CD4-positive, alpha-beta T cell (primary cell): ENCODE results near the gene MAN1A1. TPM values are rescaled to one million over a fixed set of nuclear protein-coding genes. Genes with fewer than 3 reads are reported as not detected.
"Not testable (repeated sequence)": the region's sequence is repeated elsewhere in the genome, so short reads cannot be mapped to it uniquely, and the experiment has no call there.

ENCODE experiments used
- ATAC-seq: fragments of 200-7000 bp; cut with Tn5 transposase; one replicate; pipeline ENCODE4 v1.10.0; 2022; ENCODE audit warnings: mild to moderate bottlenecking; ENCODE audit not compliant: poor library complexity
- CTCF ChIA-PET: fragments of 350-600 bp; sonication (Branson Sonifier 250); formaldehyde crosslinking; loops from one replicate; lab custom pipeline; 2021; ENCODE audit warnings: antibody characterized with exemption, inconsistent platforms; lab: Charles Lee
- POLR2A ChIA-PET: fragments of 350-600 bp; sonication (Branson Sonifier 250); formaldehyde crosslinking; loops from one replicate; lab custom pipeline; 2021; ENCODE audit warnings: antibody characterized with exemption, inconsistent platforms; lab: Charles Lee
- DNase-seq, 14 experiments: peaks; one replicate each; pipeline ENCODE4 v3.0.0-alpha.2; 2013 to 2020; ENCODE audit warnings: mixed read lengths in 2 of 14
- H3K27ac ChIP-seq, 2 donors: one replicate each; pipeline versions ENCODE4 v1.5.1 to v1.7.0; 2013; ENCODE audit warnings: low read length in 2 of 2, low read depth in 1 of 2, mild to moderate bottlenecking in 1 of 2
- H3K27me3 ChIP-seq, 2 experiments: 1 replicate in 1 of 2; 2 replicates in 1 of 2; pipeline versions ENCODE4 v1.6.1 to v1.7.0; 2013; ENCODE audit warnings: low read length in 2 of 2, control low read depth in 1 of 2, mild to moderate bottlenecking in 1 of 2, moderate library complexity in 1 of 2; ENCODE audit not compliant: insufficient read depth in 2 of 2, control insufficient read depth in 1 of 2
- H3K36me3 ChIP-seq: one replicate; pipeline ENCODE4 v1.6.1; 2013; ENCODE audit warnings: low read length, control low read depth; ENCODE audit not compliant: insufficient read depth
- H3K4me1 ChIP-seq: one replicate; pipeline ENCODE4 v1.6.1; 2013; ENCODE audit warnings: low read length, control low read depth; ENCODE audit not compliant: insufficient read depth
- H3K4me3 ChIP-seq: one replicate; pipeline ENCODE4 v1.5.1; 2013; ENCODE audit warnings: mild to moderate bottlenecking, low read length, moderate library complexity
- H3K9me3 ChIP-seq, 2 experiments: 1 replicate in 1 of 2; 2 replicates in 1 of 2; pipeline versions ENCODE4 v1.6.1 to v1.7.0; 2013; ENCODE audit warnings: low read length in 2 of 2, mild to moderate bottlenecking in 2 of 2, control low read depth in 1 of 2, moderate library complexity in 1 of 2; ENCODE audit not compliant: control insufficient read depth in 1 of 2, insufficient read depth in 1 of 2
- H3K27ac Mint-ChIP-seq: one replicate; pipeline ENCODE4 v1.8.0; 2020; ENCODE audit warnings: mixed read lengths
- H3K27me3 Mint-ChIP-seq: one replicate; pipeline ENCODE4 v1.8.0; 2021; ENCODE audit warnings: mixed read lengths
- H3K36me3 Mint-ChIP-seq: one replicate; pipeline ENCODE4 v1.8.0; 2021; ENCODE audit warnings: low read depth, mixed read lengths
- H3K4me1 Mint-ChIP-seq: one replicate; pipeline ENCODE4 v1.8.0; 2021; ENCODE audit warnings: low read depth, mixed read lengths
- H3K4me3 Mint-ChIP-seq: one replicate; pipeline ENCODE4 v1.8.0; 2020; ENCODE audit warnings: mild to moderate bottlenecking, mixed read lengths
- H3K9me3 Mint-ChIP-seq: one replicate; pipeline ENCODE4 v1.8.0; 2020; ENCODE audit warnings: mixed read lengths
- intact Hi-C, 2 experiments: fragments of 100-400 bp; cut with DNase I in 1 of 2; cut with micrococcal nuclease in 1 of 2; formaldehyde crosslinking; loops; one replicate each; pipeline versions ENCODE4 v1.15.1 to v1.9.0; 2023 to 2025; cut with DNase I, micrococcal nuclease
- total RNA-seq, 174 experiments: library from RNA in 2 of 174; stranded (reverse) in 2 of 174; gene quantifications; one replicate each; pipeline ENCODE4 v1.2.3 and lab custom pipeline; 2021 to 2026
- TF ChIP-seq, protein P1 (sequence below): fragments of 200-600 bp; IDR thresholded peaks from one replicate; pipeline ENCODE4 v1.8.0; 2022; ENCODE audit warnings: antibody characterized with exemption, mild to moderate bottlenecking

MAN1A1 gene
- total RNA-seq, 2 experiments from 2014 or later, result 4.5 to 4.9 TPM

DNA sequence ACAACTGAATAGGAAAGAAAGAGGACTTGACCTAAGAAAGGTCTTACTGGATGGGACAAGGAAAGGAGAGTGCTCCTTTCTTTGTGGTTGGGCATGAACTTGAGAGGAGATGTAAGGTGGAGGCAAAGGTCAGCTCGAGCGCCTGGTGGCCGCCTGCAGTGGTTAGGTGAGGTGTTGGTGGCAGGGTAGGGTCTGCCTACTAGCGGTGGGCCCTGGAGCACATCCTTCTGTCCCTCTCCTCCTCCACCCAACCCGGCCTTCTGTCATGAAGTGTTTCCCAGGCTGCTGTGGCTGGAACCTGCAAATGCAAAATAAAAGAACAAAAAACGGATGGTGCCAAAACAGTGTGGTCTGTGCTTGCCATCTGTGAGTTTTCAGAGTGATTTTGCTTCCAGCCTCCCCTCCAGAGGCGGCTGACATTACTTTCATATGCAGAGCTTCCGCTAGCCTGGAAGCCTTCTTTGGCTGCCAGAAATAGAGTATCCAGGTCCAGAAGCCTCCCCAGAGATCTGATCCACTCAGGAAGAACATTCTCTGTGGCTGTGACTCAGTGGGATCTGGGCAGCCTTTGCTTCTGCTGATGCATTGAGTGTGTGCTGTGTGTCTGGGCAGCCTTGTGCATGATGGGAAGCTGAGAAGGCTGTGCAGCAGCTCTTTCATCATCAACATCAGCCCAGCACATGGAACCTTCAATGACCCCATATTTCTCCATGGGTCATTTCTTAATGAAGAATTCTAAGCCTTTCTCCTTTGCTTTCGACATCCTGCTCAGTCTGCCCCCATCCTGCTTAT is 191.3 kb downstream of the MAN1A1 start:
- intact Hi-C loops, result no loop called here
- Mint-ChIP-seq H3K36me3 (no peaks in the 10 kb centered on the region), H3K4me3 (no peak overlapping the region), H3K27ac (no peak overlapping the region), H3K4me1 (no peaks in the 10 kb centered on the region), H3K9me3 (no peaks in the 10 kb centered on the region), H3K27me3 (peaks cover 11% of the 10 kb centered on the region)
- H3K36me3 ChIP-seq, result no peaks in the 10 kb centered on the region
- peaks cover 0 to 2% of the 10 kb centered on the region in 2 experiments for H3K27me3 ChIP-seq
- no peak for DNase-seq
- POLR2A ChIA-PET, result no interaction called here
- TF ChIP-seq, protein P1, sequence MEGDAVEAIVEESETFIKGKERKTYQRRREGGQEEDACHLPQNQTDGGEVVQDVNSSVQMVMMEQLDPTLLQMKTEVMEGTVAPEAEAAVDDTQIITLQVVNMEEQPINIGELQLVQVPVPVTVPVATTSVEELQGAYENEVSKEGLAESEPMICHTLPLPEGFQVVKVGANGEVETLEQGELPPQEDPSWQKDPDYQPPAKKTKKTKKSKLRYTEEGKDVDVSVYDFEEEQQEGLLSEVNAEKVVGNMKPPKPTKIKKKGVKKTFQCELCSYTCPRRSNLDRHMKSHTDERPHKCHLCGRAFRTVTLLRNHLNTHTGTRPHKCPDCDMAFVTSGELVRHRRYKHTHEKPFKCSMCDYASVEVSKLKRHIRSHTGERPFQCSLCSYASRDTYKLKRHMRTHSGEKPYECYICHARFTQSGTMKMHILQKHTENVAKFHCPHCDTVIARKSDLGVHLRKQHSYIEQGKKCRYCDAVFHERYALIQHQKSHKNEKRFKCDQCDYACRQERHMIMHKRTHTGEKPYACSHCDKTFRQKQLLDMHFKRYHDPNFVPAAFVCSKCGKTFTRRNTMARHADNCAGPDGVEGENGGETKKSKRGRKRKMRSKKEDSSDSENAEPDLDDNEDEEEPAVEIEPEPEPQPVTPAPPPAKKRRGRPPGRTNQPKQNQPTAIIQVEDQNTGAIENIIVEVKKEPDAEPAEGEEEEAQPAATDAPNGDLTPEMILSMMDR, result no peak
- no peaks in the 10 kb centered on the region for H3K4me1 ChIP-seq
- H3K4me3 ChIP-seq, result no peak overlapping the region
- ATAC-seq, result no peak
- no peak overlapping the region for H3K27ac ChIP-seq
- CTCF ChIA-PET, result no interaction called here
- no peaks in the 10 kb centered on the region for H3K9me3 ChIP-seq

DNA sequence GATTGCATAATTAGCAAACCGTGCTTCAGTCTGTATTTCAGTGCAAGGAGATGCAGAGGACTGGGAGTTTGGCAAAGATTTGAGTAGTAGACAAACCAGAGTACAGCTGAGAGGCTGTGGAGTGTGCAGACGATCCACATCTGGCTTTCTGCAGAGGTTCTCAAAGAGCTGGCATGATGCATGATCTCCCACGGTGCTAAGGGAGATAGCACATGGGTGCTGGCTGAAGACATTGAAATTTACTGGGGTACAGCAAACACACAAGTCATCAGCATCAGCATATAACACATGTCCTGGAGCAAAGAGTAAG is 192.1 kb downstream of the MAN1A1 start:
- H3K27me3 Mint-ChIP-seq, result peaks cover 11% of the 10 kb centered on the region
- Histone ChIP-seq H3K9me3 (no peaks in the 10 kb centered on the region), H3K27me3 (peaks cover 0 to 2% of the 10 kb centered on the region in 2 experiments), H3K27ac (no peak overlapping the region), H3K36me3 (no peaks in the 10 kb centered on the region), H3K4me3 (no peak overlapping the region), H3K4me1 (no peaks in the 10 kb centered on the region)
- POLR2A ChIA-PET, result no interaction called here
- H3K27ac Mint-ChIP-seq, result no peak overlapping the region
- CTCF ChIA-PET, result no interaction called here
- TF ChIP-seq, protein P1, result no peak
- H3K36me3 Mint-ChIP-seq, result no peaks in the 10 kb centered on the region
- DNase-seq (no peak), ATAC-seq (no peak)
- intact Hi-C loops, result no loop called here
- H3K9me3 Mint-ChIP-seq, result no peaks in the 10 kb centered on the region
- H3K4me3 Mint-ChIP-seq, result no peak overlapping the region
- no peaks in the 10 kb centered on the region for H3K4me1 Mint-ChIP-seq

DNA sequence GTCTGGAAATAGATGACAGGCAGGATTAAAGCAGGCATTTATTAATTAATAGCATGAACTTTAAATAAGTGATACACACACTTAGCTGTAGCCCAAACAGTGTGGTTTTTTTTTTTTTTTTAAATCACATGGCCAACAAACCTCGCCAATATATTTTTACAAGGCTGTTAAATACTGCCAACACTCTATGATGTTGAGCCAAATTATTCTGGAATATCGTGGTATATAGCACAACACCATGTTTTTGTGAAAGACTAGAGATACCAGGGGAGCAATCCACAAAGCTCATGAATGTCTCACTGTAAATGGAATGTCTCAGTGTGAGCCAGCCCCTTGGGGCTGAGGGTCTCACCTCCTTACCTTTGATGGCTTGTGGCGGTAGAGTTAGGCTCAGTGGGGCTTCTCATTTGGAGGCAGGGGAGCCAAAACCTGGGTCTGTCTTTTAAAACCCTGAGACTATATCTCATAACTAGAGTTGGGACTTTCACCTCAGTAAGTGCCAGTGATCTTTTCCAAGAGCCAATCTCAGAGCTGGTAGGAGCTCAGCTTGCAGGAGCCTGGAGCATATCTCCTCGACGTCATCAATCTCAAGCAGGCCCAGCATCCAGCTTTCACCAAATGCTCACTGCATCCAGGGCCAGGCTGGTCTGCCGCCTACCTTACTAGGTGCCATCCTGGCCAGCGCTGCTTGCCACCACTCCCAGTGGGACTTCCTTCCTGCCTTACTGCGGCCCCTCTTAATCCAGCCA is 192.6 kb downstream of the MAN1A1 start:
- CTCF ChIA-PET, result no interaction called here
- Histone ChIP-seq H3K27me3 (peaks cover 0 to 2% of the 10 kb centered on the region in 2 experiments), H3K27ac (no peak overlapping the region), H3K36me3 (no peaks in the 10 kb centered on the region), H3K4me1 (no peaks in the 10 kb centered on the region), H3K4me3 (no peak overlapping the region), H3K9me3 (no peaks in the 10 kb centered on the region)
- intact Hi-C loops, result no loop called here
- POLR2A ChIA-PET, result no interaction called here
- ATAC-seq (no peak), DNase-seq (no peak)
- Mint-ChIP-seq H3K27me3 (peaks cover 11% of the 10 kb centered on the region), H3K36me3 (no peaks in the 10 kb centered on the region), H3K4me1 (no peaks in the 10 kb centered on the region), H3K9me3 (no peaks in the 10 kb centered on the region), H3K4me3 (no peak overlapping the region), H3K27ac (no peak overlapping the region)
- TF ChIP-seq, protein P1, result no peak

DNA sequence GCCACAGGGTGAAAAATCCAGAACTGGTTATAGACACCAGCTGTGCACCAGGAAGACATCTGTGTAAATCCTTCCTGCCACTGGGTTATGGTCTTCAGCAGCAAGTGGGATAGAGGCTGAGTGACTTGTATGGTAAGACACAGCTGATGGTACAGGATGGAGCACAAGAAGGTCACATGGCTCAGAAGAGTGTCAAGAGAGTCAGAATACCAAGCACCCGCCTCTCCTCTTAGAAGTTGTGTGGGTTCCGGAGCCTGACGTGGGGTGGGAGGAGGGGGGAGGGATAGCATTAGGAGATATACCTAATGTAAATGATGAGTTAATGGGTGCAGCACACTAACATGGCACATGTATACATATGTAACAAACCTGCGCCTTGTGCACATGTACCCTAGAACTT is 193.5 kb downstream of the MAN1A1 start:
- H3K27me3 Mint-ChIP-seq, result peaks cover 11% of the 10 kb centered on the region

More for the DNA sequence above, 193.5 kb downstream of the MAN1A1 start:
- H3K9me3 Mint-ChIP-seq, H3K4me3 Mint-ChIP-seq, ATAC-seq, intact Hi-C loops, H3K27ac Mint-ChIP-seq, POLR2A ChIA-PET, H3K4me3 ChIP-seq, DNase-seq, H3K36me3 Mint-ChIP-seq, CTCF ChIA-PET, H3K4me1 Mint-ChIP-seq, H3K27me3 ChIP-seq, H3K9me3 ChIP-seq, H3K36me3 ChIP-seq, H3K4me1 ChIP-seq, H3K27ac ChIP-seq: not testable (repeated sequence)
